ENCODE data around the gene TIMP3.
A peak's percentile ranks its signal among the peaks of the same experiment; 100 is the strongest.

TIMP3 gene

DNA sequence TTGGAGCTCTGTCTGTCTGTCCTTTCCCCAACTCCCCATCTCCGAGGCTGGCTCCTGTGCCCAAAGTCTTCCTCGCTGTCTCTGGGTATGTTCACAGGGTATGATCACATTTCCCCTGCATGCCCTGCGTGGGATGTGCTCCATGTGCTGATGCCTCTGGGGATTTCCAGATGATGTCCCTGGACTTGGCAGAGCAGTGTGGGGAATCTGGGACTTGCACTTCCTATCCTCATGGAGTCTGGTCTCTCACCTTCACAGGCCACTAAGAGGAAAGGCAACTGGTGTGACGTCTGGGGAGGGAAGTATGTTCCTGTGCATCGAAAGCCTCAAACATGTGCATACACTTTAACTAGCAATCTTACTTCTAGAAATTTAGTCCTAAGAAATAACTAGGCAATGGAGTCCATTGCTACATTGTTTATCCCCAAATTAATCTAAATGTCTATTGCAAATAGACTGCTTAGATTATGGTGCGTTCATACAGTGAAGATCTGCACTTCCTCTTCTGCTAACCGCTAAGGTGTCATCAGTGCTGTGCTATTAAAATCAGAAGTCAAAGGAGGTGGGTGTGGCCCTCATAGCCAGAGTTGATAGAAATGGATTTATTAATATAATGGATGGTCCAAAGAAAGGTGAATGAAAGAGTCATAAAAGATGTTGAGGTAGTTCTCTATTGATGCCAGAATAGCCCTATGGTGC lies 20.8 kb downstream of the TIMP3 start:
- ATAC-seq, result no peak

DNA sequence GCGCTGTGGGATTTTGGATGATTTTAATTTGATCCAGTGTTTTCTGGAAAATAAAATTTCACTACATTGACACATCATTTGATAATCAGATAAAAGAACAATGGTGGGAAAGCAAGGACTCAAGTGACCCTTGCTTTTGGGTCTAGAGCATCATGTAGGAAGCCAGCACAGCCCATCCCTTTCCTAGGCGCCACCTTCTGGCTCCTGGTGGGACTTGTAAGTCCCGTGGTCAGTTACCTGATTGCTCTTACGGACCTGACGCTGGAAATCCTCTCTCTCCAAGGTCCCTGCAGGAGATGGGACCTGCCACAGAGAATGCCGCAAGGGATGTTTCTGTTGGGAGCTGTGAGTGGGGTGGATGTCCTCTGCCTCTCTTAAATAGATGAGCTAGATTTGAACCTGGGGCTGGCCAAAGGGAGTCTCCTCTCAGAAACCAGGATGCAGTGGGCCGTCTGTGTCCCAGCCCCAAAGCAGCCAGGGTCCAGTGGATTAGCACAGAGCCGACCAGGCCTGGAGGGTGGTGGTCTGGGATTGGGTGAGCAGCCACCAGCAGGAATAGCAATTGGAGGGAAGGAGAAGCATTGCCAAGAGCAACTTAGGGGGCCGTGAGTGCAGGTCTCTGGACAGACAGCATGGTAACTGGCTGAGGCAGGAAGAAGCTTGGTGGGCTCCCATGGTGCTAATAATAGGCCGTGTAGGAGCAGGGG lies 21.7 kb downstream of the TIMP3 start:
- ATAC-seq, result peak; percentile 62; the same call in 2 of the 3 replicates
- no peak for TF ChIP-seq ZFP3 (CRISPR knock-in tag; IDR thresholded peaks at IDR 0.05)
- no peak for TF ChIP-seq BACH2 (CRISPR knock-in tag; IDR thresholded peaks at IDR 0.05; ENCODE audit: borderline replicate concordance)
- TF ChIP-seq ZC3H10 (CRISPR knock-in tag; IDR thresholded peaks at IDR 0.05), result no peak
- TF ChIP-seq, protein P1, sequence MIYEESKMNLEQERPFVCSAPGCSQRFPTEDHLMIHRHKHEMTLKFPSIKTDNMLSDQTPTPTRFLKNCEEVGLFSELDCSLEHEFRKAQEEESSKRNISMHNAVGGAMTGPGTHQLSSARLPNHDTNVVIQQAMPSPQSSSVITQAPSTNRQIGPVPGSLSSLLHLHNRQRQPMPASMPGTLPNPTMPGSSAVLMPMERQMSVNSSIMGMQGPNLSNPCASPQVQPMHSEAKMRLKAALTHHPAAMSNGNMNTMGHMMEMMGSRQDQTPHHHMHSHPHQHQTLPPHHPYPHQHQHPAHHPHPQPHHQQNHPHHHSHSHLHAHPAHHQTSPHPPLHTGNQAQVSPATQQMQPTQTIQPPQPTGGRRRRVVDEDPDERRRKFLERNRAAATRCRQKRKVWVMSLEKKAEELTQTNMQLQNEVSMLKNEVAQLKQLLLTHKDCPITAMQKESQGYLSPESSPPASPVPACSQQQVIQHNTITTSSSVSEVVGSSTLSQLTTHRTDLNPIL (CRISPR knock-in tag; IDR thresholded peaks at IDR 0.05; ENCODE audit: low read depth), result no peak
- no peak for TF ChIP-seq TCF4 (CRISPR knock-in tag; IDR thresholded peaks at IDR 0.05; ENCODE audit: borderline replicate concordance)
- TF ChIP-seq ZNF8 (CRISPR knock-in tag; IDR thresholded peaks at IDR 0.05), result no peak
- no peak for TF ChIP-seq ISL1 (CRISPR knock-in tag; IDR thresholded peaks at IDR 0.05)
- no peak for TF ChIP-seq CSDC2 (CRISPR knock-in tag; IDR thresholded peaks at IDR 0.05)
- no peak for TF ChIP-seq ARNTL (CRISPR knock-in tag; IDR thresholded peaks at IDR 0.05; ENCODE audit: borderline replicate concordance, low read depth)
- no peak for TF ChIP-seq PATZ1 (CRISPR knock-in tag; IDR thresholded peaks at IDR 0.05; ENCODE audit: borderline replicate concordance)
- TF ChIP-seq, protein P2, sequence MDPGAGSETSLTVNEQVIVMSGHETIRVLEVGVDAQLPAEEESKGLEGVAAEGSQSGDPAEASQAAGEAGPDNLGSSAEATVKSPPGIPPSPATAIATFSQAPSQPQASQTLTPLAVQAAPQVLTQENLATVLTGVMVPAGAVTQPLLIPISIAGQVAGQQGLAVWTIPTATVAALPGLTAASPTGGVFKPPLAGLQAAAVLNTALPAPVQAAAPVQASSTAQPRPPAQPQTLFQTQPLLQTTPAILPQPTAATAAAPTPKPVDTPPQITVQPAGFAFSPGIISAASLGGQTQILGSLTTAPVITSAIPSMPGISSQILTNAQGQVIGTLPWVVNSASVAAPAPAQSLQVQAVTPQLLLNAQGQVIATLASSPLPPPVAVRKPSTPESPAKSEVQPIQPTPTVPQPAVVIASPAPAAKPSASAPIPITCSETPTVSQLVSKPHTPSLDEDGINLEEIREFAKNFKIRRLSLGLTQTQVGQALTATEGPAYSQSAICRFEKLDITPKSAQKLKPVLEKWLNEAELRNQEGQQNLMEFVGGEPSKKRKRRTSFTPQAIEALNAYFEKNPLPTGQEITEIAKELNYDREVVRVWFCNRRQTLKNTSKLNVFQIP (CRISPR knock-in tag; IDR thresholded peaks at IDR 0.05; ENCODE audit: borderline replicate concordance, low read depth), result no peak
- no peak for TF ChIP-seq RARB (CRISPR knock-in tag; IDR thresholded peaks at IDR 0.05)
- no peak for TF ChIP-seq SNAI2 (CRISPR knock-in tag; IDR thresholded peaks at IDR 0.05)
- TF ChIP-seq OSR1 (CRISPR knock-in tag; IDR thresholded peaks at IDR 0.05), result no peak
- TF ChIP-seq ESRRG (CRISPR knock-in tag; IDR thresholded peaks at IDR 0.05), result no peak
- TF ChIP-seq TSHZ2 (CRISPR knock-in tag; IDR thresholded peaks at IDR 0.05), result no peak
- TF ChIP-seq PPARA (CRISPR knock-in tag; IDR thresholded peaks at IDR 0.05; ENCODE audit: borderline replicate concordance), result no peak

More for the DNA sequence above, 20.8 kb downstream of the TIMP3 start:
- TF ChIP-seq ZNF70 (CRISPR knock-in tag; IDR thresholded peaks at IDR 0.05), result no peak
- TF ChIP-seq, protein P2 (CRISPR knock-in tag; IDR thresholded peaks at IDR 0.05; ENCODE audit: borderline replicate concordance, low read depth), result no peak
- TF ChIP-seq ZNF565 (CRISPR knock-in tag; conservative IDR thresholded peaks at IDR 0.05; ENCODE audit: low read depth), result no peak
- TF ChIP-seq SNAI2 (CRISPR knock-in tag; IDR thresholded peaks at IDR 0.05), result no peak
- TF ChIP-seq BACH2 (CRISPR knock-in tag; IDR thresholded peaks at IDR 0.05; ENCODE audit: borderline replicate concordance), result no peak
- TF ChIP-seq ARNTL (CRISPR knock-in tag; IDR thresholded peaks at IDR 0.05; ENCODE audit: borderline replicate concordance, low read depth), result no peak
- no peak for TF ChIP-seq GLIS3 (CRISPR knock-in tag; IDR thresholded peaks at IDR 0.05)
- TF ChIP-seq ISL1 (CRISPR knock-in tag; IDR thresholded peaks at IDR 0.05), result no peak
- no peak for TF ChIP-seq ZC3H10 (CRISPR knock-in tag; IDR thresholded peaks at IDR 0.05)
- TF ChIP-seq, protein P1 (CRISPR knock-in tag; IDR thresholded peaks at IDR 0.05; ENCODE audit: low read depth), result no peak
- TF ChIP-seq PPARA (CRISPR knock-in tag; IDR thresholded peaks at IDR 0.05; ENCODE audit: borderline replicate concordance), result no peak
- TF ChIP-seq TOX (CRISPR knock-in tag; IDR thresholded peaks at IDR 0.05; ENCODE audit: borderline replicate concordance), result no peak
- TF ChIP-seq ZFP3 (CRISPR knock-in tag; IDR thresholded peaks at IDR 0.05), result no peak
- TF ChIP-seq OSR1 (CRISPR knock-in tag; IDR thresholded peaks at IDR 0.05), result no peak
- no peak for TF ChIP-seq ESRRG (CRISPR knock-in tag; IDR thresholded peaks at IDR 0.05)
- no peak for TF ChIP-seq CSDC2 (CRISPR knock-in tag; IDR thresholded peaks at IDR 0.05)
- no peak for TF ChIP-seq ZNF8 (CRISPR knock-in tag; IDR thresholded peaks at IDR 0.05)

All from SK-N-SH treated with all-trans-retinoic acid at 6 μM for 48 hours (cell line).